ENCODE data around the gene PLXNA4. TPM values are rescaled to one million over a fixed set of nuclear protein-coding genes. Genes with fewer than 3 reads are reported as not detected.

Gene PLXNA4
- total and polyA plus RNA-seq, 2 experiments from 2014 or later, result 0.08 to 0.80 TPM

DNA sequence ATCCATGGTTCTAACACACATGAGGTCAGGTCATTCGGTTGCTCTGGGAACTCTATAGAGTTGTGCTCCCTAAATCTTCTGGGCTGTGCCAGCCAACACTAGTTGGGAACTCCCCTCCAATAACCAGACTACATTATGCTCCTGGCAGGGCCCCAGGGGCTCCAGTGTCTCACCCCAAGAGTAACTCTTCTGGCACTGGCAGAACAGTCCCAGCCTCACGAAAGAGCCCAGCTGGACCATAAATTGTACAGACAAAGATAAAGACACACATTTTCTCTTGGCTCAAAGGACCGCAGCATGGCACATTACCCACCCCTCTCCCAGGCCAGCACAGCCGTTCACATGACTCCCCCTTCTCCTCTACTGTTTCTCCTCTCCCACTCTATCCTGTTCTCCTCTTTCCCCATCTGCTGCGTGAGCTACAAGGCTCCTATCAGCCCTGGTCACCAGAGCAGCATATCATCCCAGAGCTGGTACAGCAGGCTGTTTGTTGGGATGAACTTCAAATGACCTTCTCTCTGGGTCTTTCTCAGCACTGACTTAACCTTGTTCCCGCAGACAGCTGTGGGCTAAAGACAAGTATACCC lies 230.6 kb downstream of the PLXNA4 start:
- H3F3A ChIP-seq (replicated peaks; ENCODE audit: low read depth), result no peaks in the 10 kb centered on the region
- peaks cover 1% of the 10 kb centered on the region for H3K27me3 Mint-ChIP-seq (ENCODE audit: insufficient read depth, low read depth, poor library complexity)
- no peak overlapping the region for H3K4me3 ChIP-seq
- TF ChIP-seq ZNF331 (CRISPR knock-in tag; IDR thresholded peaks at IDR 0.05; ENCODE audit: low read depth) (no peak), REST (IDR thresholded peaks at IDR 0.05; ENCODE audit: unreplicated experiment) (no peak), ZNF462 (CRISPR knock-in tag; IDR thresholded peaks at IDR 0.05) (no peak), EZH2phosphoT487 (IDR thresholded peaks at IDR 0.05; ENCODE audit: unreplicated experiment) (no peak), NANOG (IDR thresholded peaks at IDR 0.05; ENCODE audit: borderline replicate concordance) (no peak), POLR2AphosphoS5 (IDR thresholded peaks at IDR 0.05; ENCODE audit: low read depth) (no peak)
- H3K9me2 ChIP-seq (ENCODE audit: insufficient read depth), result no peaks in the 10 kb centered on the region
- no peak overlapping the region for H3K4me3 Mint-ChIP-seq
- H3K36me3 Mint-ChIP-seq (ENCODE audit: low read depth), result no peaks in the 10 kb centered on the region
- H3K36me3 ChIP-seq (ENCODE audit: insufficient read depth), result no peaks in the 10 kb centered on the region
- DNase-seq (ENCODE audit: low spot score), result no peak
- no peaks in the 10 kb centered on the region for H3K27me3 ChIP-seq (ENCODE audit: insufficient read depth)
- no peak overlapping the region for H3K4me2 ChIP-seq
- no peak overlapping the region; the same call in 1 of the 2 replicates for H3K27ac Mint-ChIP-seq
- H3K79me2 ChIP-seq (replicated peaks; ENCODE audit: insufficient read depth), result no peaks in the 10 kb centered on the region
- peaks cover 10% of the 10 kb centered on the region; the same call in 1 of the 2 replicates for H3K4me1 ChIP-seq (ENCODE audit: insufficient read depth)
- ATAC-seq, result no peak
- H3K9me3 Mint-ChIP-seq, result no peaks in the 10 kb centered on the region
- H3K27ac ChIP-seq (ENCODE audit: low read depth), result no peak overlapping the region
- H3K4me1 Mint-ChIP-seq, result peaks cover 12% of the 10 kb centered on the region
- no peak overlapping the region for H2AFZ ChIP-seq
- H4K20me1 ChIP-seq (replicated peaks; ENCODE audit: insufficient read depth), result no peaks in the 10 kb centered on the region

All from GM23338 (cell line).